IMR-90 (cell line): ENCODE measurements around the gene KRT83. TPM values are rescaled to one million over a fixed set of nuclear protein-coding genes. Genes with fewer than 3 reads are reported as not detected.

ENCODE experiments used
- ATAC-seq: fragments of 200-7000 bp; cut with Tn5 transposase; 2 replicates; pipeline ENCODE4 v1.9.1; 2020; ENCODE audit warnings: low read depth, mild to moderate bottlenecking, moderate library complexity
- BruUV-seq: library from RNA; stranded (reverse); fragments of 400-500 nt; replicated peaks from 2 replicates; lab custom pipeline; 2021; lab: Mats Ljungman, UMichigan
- CTCF ChIA-PET: fragments of 300-600 bp; formaldehyde crosslinking; extraction: SDS; loops from one replicate; lab custom pipeline; 2021; ENCODE audit warnings: antibody characterized with exemption; lab: Yijun Ruan, JAX
- POLR2A ChIA-PET: fragments of 300-600 bp; sonication (Branson Sonifier 250); formaldehyde crosslinking; loops from one replicate; lab custom pipeline; 2022; ENCODE audit warnings: antibody characterized with exemption; ENCODE audit not compliant: unreplicated experiment; lab: Charles Lee
- DNase-seq: peaks from one replicate; pipeline ENCODE4 v3.0.0; 2013
- H2AFZ ChIP-seq: replicated peaks from 2 replicates; pipeline ENCODE3; 2013; ENCODE audit warnings: low read length, mild to moderate bottlenecking; ENCODE audit not compliant: poor library complexity
- H2AK5ac ChIP-seq: 2 replicates; pipeline ENCODE4 v1.6.1; 2013; ENCODE audit warnings: low read depth, low read length, inconsistent platforms
- H2AK9ac ChIP-seq: replicated peaks from 2 replicates; pipeline ENCODE3; 2013; ENCODE audit warnings: mild to moderate bottlenecking, low read depth, low read length, moderate library complexity; ENCODE audit not compliant: poor library complexity
- H2BK120ac ChIP-seq: 2 replicates; pipeline ENCODE4 v1.6.1; 2013; ENCODE audit warnings: low read depth, low read length, inconsistent platforms
- H2BK15ac ChIP-seq: 3 replicates; pipeline ENCODE4 v1.6.1; 2013; ENCODE audit warnings: low read depth, low read length, inconsistent platforms
- H2BK20ac ChIP-seq: 2 replicates; pipeline ENCODE4 v1.6.1; 2013; ENCODE audit warnings: low read depth, mild to moderate bottlenecking, inconsistent platforms, low read length, moderate library complexity
- H2BK5ac ChIP-seq: 2 replicates; pipeline ENCODE4 v1.6.1; 2013; ENCODE audit warnings: mild to moderate bottlenecking, low read depth, low read length, inconsistent platforms; ENCODE audit not compliant: poor library complexity, severe bottlenecking
- H3K14ac ChIP-seq: replicated peaks from 2 replicates; pipeline ENCODE4 v1.6.1; 2013; ENCODE audit warnings: low read depth, low read length, inconsistent platforms
- H3K18ac ChIP-seq: 2 replicates; pipeline ENCODE4 v1.6.1; 2013; ENCODE audit warnings: low read depth, low read length, control low read depth
- H3K23ac ChIP-seq: 2 replicates; pipeline ENCODE4 v1.6.1; 2013; ENCODE audit warnings: low read depth, low read length, inconsistent platforms
- H3K27ac ChIP-seq: 2 replicates; pipeline ENCODE4 v1.5.1; 2013; ENCODE audit warnings: mild to moderate bottlenecking, control low read depth, low read length; ENCODE audit not compliant: insufficient read depth
- H3K27me3 ChIP-seq: 2 replicates; pipeline ENCODE4 v1.6.1; 2013; ENCODE audit warnings: low read length; ENCODE audit not compliant: control insufficient read depth, insufficient read depth
- H3K36me3 ChIP-seq: 2 replicates; pipeline ENCODE4 v1.6.1; 2013; ENCODE audit warnings: low read length, mixed read lengths; ENCODE audit not compliant: control insufficient read depth, insufficient read depth
- H3K4ac ChIP-seq: 2 replicates; pipeline ENCODE4 v1.6.1; 2013; ENCODE audit warnings: low read depth, low read length, inconsistent platforms
- H3K4me1 ChIP-seq: 2 replicates; pipeline ENCODE4 v1.6.1; 2013; ENCODE audit warnings: low read length, mixed read lengths; ENCODE audit not compliant: control insufficient read depth, insufficient read depth
- H3K4me2 ChIP-seq: 2 replicates; pipeline ENCODE4 v1.6.1; 2013; ENCODE audit warnings: low read depth, mild to moderate bottlenecking, control low read depth, low read length, moderate library complexity
- H3K4me3 ChIP-seq: 2 replicates; pipeline ENCODE4 v1.5.1; 2013; ENCODE audit warnings: low read depth, mild to moderate bottlenecking, control low read depth, low read length, moderate library complexity; ENCODE audit not compliant: insufficient read depth
- H3K56ac ChIP-seq: 2 replicates; pipeline ENCODE4 v1.6.1; 2013; ENCODE audit warnings: low read length, inconsistent platforms; ENCODE audit not compliant: insufficient read depth; ENCODE audit errors: extremely low read depth
- H3K79me1 ChIP-seq, 2 experiments: 2 replicates each; pipeline ENCODE4 v1.6.1; 2013; ENCODE audit warnings: low read length in 2 of 2, inconsistent platforms in 1 of 2, low read depth in 1 of 2
- H3K9ac ChIP-seq: 2 replicates; pipeline ENCODE4 v1.6.1; 2013; ENCODE audit warnings: low read depth, low read length, control low read depth
- H3K9me1 ChIP-seq: 2 replicates; pipeline ENCODE4 v1.6.1; 2013; ENCODE audit warnings: low read length, inconsistent platforms; ENCODE audit not compliant: insufficient read depth
- H3K9me3 ChIP-seq: 2 replicates; pipeline ENCODE4 v1.6.1; 2013; ENCODE audit warnings: low read length; ENCODE audit not compliant: control insufficient read depth, insufficient read depth
- H4K20me1 ChIP-seq: 2 replicates; pipeline ENCODE4 v1.6.1; 2013; ENCODE audit warnings: low read length, inconsistent platforms; ENCODE audit not compliant: insufficient read depth
- H4K5ac ChIP-seq: 2 replicates; pipeline ENCODE4 v1.6.1; 2013; ENCODE audit warnings: mild to moderate bottlenecking, low read depth, low read length, control low read depth
- H4K8ac ChIP-seq, 2 experiments: 2 replicates each; pipeline ENCODE4 v1.6.1; 2013; ENCODE audit warnings: low read depth in 2 of 2, low read length in 2 of 2, control low read depth in 1 of 2, inconsistent platforms in 1 of 2
- H4K91ac ChIP-seq: 2 replicates; pipeline ENCODE4 v1.6.1; 2013; ENCODE audit warnings: low read depth, low read length, inconsistent platforms; ENCODE audit not compliant: insufficient read depth
- CHD1 ChIP-seq: IDR thresholded peaks from 2 replicates; pipeline ENCODE4 v1.6.1; 2012; ENCODE audit warnings: low read depth, low read length, improper control_type of control experiment
- CTCF ChIP-seq: conservative IDR thresholded peaks from 2 replicates; pipeline ENCODE4 v1.5.1; 2012; ENCODE audit warnings: mild to moderate bottlenecking, low read depth, low read length, improper control_type of control experiment
- MAZ ChIP-seq: IDR thresholded peaks from 2 replicates; pipeline ENCODE4 v1.6.1; 2012; ENCODE audit warnings: low read depth, mild to moderate bottlenecking, low read length, improper control_type of control experiment, moderate library complexity, borderline replicate concordance
- NFE2L2 ChIP-seq: fragments of 150-350 bp; IDR thresholded peaks from 2 replicates; pipeline ENCODE4 v1.6.1; 2016; ENCODE audit warnings: low read depth, mild to moderate bottlenecking, low read length
- POLR2A ChIP-seq: IDR thresholded peaks from 2 replicates; pipeline ENCODE4 v1.6.1; 2012; ENCODE audit warnings: mild to moderate bottlenecking, low read depth, low read length
- RAD21 ChIP-seq: IDR thresholded peaks from 2 replicates; pipeline ENCODE4 v1.6.1; 2012; ENCODE audit warnings: low read length, improper control_type of control experiment
- RFX5 ChIP-seq: IDR thresholded peaks from 2 replicates; pipeline ENCODE4 v1.8.0; 2012; ENCODE audit warnings: low read depth, mild to moderate bottlenecking, low read length, moderate library complexity
- SMC3 ChIP-seq: fragments of 150-350 bp; IDR thresholded peaks from 2 replicates; pipeline ENCODE4 v1.6.1; 2016; ENCODE audit warnings: low read depth, mild to moderate bottlenecking, antibody characterized with exemption, low read length, moderate library complexity
- USF2 ChIP-seq: fragments of 150-350 bp; IDR thresholded peaks from 2 replicates; pipeline ENCODE4 v1.6.1; 2017; ENCODE audit warnings: mild to moderate bottlenecking, antibody characterized with exemption, low read length, low read depth
- WGBS, 2 experiments: methylation state at CpG; one replicate each; pipeline versions ENCODE4 v1.1.5 to v1.1.7; 2013; ENCODE audit warnings: missing lambda C conversion rate in 2 of 2; ENCODE audit not compliant: insufficient read length in 1 of 2; ENCODE audit errors: extremely low coverage in 2 of 2; 5-methylcytosine and 5-hydroxymethylcytosine counted together
- dilution Hi-C: fragments of 300-500 bp; cut with HindIII; formaldehyde crosslinking; loops from one replicate; pipeline ENCODE4 v1.14.3; 2018; ENCODE audit warnings: low sequenced_read_pairs; ENCODE audit not compliant: unreplicated experiment
- in situ Hi-C: fragments of 300-500 bp; cut with MboI; formaldehyde crosslinking; loops from 3 replicates; pipeline ENCODE4 v1.14.3; 2019; ENCODE audit warnings: low sequenced_read_pairs, inconsistent platforms, mixed read lengths
- intact Hi-C: fragments of 100-400 bp; cut with micrococcal nuclease; formaldehyde crosslinking; loops from 2 replicates; pipeline ENCODE4 v1.10.0; 2022
- polyA plus RNA-seq, 3 experiments: library from polyadenylated mRNA; depleted of rRNA; stranded (reverse); fragments of >200 nt; gene quantifications; 2 replicates each; pipeline ENCODE4 v1.2.3, GENCODE V29; 2012; ENCODE audit warnings: low replicate concordance in 1 of 3
- total RNA-seq: library from RNA; depleted of rRNA; stranded (reverse); fragments of >200 nt; gene quantifications from 2 replicates; pipeline ENCODE4 v1.2.3, GENCODE V29; 2012
- TF ChIP-seq, protein P1 (sequence below): fragments of 150-350 bp; IDR thresholded peaks from 2 replicates; pipeline ENCODE4 v1.6.1; 2016; ENCODE audit warnings: low read depth, mild to moderate bottlenecking, low read length, moderate library complexity, borderline replicate concordance

Gene KRT83
- total and polyA plus RNA-seq, 2 of the 4 experiments (the other 2 are of a cell fraction) = not detected

GRCh38 chr12:52336641-52337040 is 15.4 kb upstream of the KRT83 start:
- Histone ChIP-seq H3K9me1 (no peaks in the 10 kb centered on the region), H3K4ac (no peak overlapping the region), H2AFZ (no peak overlapping the region), H3K4me1 (no peaks in the 10 kb centered on the region), H3K27me3 (peaks cover 48% of the 10 kb centered on the region), H4K8ac (no peak overlapping the region), H3K9ac (no peak overlapping the region), H2AK5ac (no peak overlapping the region), H2BK15ac (no peak overlapping the region), H3K4me3 (no peak overlapping the region), H3K56ac (no peak overlapping the region), H2AK9ac (no peak overlapping the region), H3K27ac (no peak overlapping the region), H2BK5ac (no peak overlapping the region), H2BK20ac (no peak overlapping the region), H3K23ac (no peak overlapping the region), H3K9me3 (peaks cover 5% of the 10 kb centered on the region; the same call in 1 of the 2 replicates), H3K18ac (no peak overlapping the region), H3K79me1 (no peaks in the 10 kb centered on the region), H3K36me3 (no peaks in the 10 kb centered on the region), H3K4me2 (no peak overlapping the region), H4K91ac (no peak overlapping the region), H2BK120ac (no peak overlapping the region), H4K20me1 (no peaks in the 10 kb centered on the region), H3K14ac (no peak overlapping the region), H4K5ac (no peak overlapping the region)
- in situ Hi-C loops = no loop called here
- WGBS, 2 experiments = no CpG with 5 or more reads among the region's 2 CpGs
- intact Hi-C loops = no loop called here
- no peak for ATAC-seq
- dilution Hi-C loops = no loop called here
- CTCF ChIA-PET = no interaction called here
- POLR2A ChIA-PET = interaction anchor here (0.7 kb wide), 1 partner anchor 72 kb away, joined by 4 read pairs; no protein-coding TSS in a partner anchor
- TF ChIP-seq USF2 (no peak), CTCF (no peak), POLR2A (no peak), CHD1 (no peak), RFX5 (no peak), MAZ (no peak), RAD21 (no peak), SMC3 (no peak), NFE2L2 (no peak)
- TF ChIP-seq, protein P1, sequence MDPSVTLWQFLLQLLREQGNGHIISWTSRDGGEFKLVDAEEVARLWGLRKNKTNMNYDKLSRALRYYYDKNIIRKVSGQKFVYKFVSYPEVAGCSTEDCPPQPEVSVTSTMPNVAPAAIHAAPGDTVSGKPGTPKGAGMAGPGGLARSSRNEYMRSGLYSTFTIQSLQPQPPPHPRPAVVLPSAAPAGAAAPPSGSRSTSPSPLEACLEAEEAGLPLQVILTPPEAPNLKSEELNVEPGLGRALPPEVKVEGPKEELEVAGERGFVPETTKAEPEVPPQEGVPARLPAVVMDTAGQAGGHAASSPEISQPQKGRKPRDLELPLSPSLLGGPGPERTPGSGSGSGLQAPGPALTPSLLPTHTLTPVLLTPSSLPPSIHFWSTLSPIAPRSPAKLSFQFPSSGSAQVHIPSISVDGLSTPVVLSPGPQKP = no peak
- no peak for DNase-seq
- BruUV-seq = no TSS peak
